ENCODE results near the gene LRIT2. TPM values are rescaled to one million over a fixed set of nuclear protein-coding genes. Genes with fewer than 3 reads are reported as not detected.
A peak's percentile ranks its signal among the peaks of the same experiment; 100 is the strongest.

The LRIT2 gene
- total RNA-seq, 1 donor from 2014 or later: not detected

DNA sequence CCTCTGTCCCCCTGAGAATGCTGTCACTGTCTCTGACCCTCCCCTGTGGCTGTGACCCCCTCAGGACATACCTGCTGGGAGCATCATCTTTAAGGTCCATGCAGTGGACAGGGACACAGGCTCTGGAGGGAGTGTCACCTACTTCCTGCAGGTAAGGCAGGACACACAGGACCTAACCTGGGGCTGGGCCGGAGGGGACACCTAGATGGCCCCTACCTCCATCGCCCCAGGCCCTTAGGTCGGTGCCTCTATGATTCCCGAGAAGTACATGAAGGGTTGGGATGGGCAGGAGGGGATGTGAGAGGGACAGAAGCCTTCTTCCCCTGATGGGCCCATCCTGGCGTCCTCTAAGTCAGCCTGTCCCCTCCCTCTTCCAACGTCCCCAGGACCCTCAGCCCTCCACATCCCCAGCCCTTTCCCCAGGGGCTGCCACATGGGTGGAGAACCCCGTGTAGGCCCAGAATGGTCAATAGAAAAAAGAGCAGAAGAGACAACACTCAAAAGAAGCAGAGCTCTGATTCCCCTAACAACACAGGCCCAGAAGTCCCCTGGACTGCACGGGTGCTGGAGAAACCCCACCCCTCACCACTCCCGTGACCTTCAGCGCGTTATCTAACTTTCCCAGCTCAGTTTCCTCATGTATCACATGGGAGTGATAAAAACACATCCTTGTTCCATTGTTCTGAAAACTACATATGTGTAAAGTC, 24.7 kb downstream of the LRIT2 start:
- no peak overlapping the region for H3K4me3 ChIP-seq (ENCODE audit: low read length in 3 of 3)
- H3K9me3 ChIP-seq (ENCODE audit: control insufficient read depth in 3 of 3, low read length in 3 of 3): no peaks in the 10 kb centered on the region
- no peak overlapping the region for H3K27ac ChIP-seq (ENCODE audit: low read depth, low read length)
- H3K27me3 ChIP-seq (ENCODE audit: control insufficient read depth in 3 of 3, insufficient read depth in 3 of 3, low read length in 3 of 3): peaks cover 18 to 31% (median 29%) of the 10 kb centered on the region in 3 donors
- no peak overlapping the region for H3K9ac ChIP-seq (ENCODE audit: low read depth in 1 of 3, low read length in 3 of 3)
- H3K4me1 ChIP-seq (ENCODE audit: control insufficient read depth in 3 of 3, insufficient read depth in 3 of 3, low read length in 3 of 3): no peaks in the 10 kb centered on the region
- no peaks in the 10 kb centered on the region for H3K36me3 ChIP-seq (ENCODE audit: control insufficient read depth in 3 of 3, insufficient read depth in 3 of 3, low read length in 3 of 3)

DNA sequence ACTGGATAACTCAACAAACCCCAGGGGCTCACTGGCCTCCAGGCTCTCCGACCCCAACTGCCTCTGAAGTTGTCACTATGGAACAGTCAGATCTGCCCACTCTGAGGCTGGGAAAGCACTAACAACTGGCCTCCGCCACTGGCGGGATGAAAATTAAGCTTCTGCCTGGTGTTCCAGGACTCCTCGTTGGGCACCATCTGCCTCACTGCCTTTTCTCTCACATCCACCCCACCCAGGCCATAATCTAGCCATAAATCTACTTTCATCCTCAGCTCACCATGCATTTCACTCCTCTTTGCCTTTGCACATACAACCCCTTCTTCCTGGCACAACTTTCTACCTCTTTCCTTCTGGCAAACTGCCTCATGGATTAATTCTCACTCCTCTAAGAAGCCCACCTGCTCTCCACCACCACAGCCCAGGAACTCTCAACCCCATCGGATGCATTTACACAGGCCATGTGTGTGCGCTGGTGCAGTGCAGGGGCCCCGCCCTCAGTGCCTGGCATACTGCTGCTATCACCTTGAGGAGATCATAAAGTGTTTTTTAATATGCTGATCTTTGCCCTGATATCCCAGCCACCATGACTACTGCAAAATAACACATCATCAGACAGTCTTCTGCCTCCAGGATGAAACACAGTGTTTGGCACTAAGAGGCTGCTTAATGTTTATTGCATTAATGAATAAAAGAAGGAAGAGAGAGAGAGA, 27.0 kb downstream of the LRIT2 start:
- H3K9me3 ChIP-seq (ENCODE audit: control insufficient read depth in 3 of 3, low read length in 3 of 3): no peaks in the 10 kb centered on the region
- H3K27ac ChIP-seq (ENCODE audit: low read depth, low read length): no peak overlapping the region
- no peak overlapping the region for H3K4me3 ChIP-seq (ENCODE audit: low read length in 3 of 3)
- H3K27me3 ChIP-seq (ENCODE audit: control insufficient read depth in 3 of 3, insufficient read depth in 3 of 3, low read length in 3 of 3): peaks cover 38 to 51% (median 44%) of the 10 kb centered on the region in 3 donors
- peaks cover 0 to 6% (median 4%) of the 10 kb centered on the region in 3 donors for H3K4me1 ChIP-seq (ENCODE audit: control insufficient read depth in 3 of 3, insufficient read depth in 3 of 3, low read length in 3 of 3)
- H3K9ac ChIP-seq (ENCODE audit: low read depth in 1 of 3, low read length in 3 of 3): no peak overlapping the region
- H3K36me3 ChIP-seq (ENCODE audit: control insufficient read depth in 3 of 3, insufficient read depth in 3 of 3, low read length in 3 of 3): no peaks in the 10 kb centered on the region

- peaks cover 42 to 54% (median 43%) of the 10 kb centered on the region in 3 donors for H3K27me3 ChIP-seq (ENCODE audit: control insufficient read depth in 3 of 3, insufficient read depth in 3 of 3, low read length in 3 of 3)
- H3K4me1 ChIP-seq (ENCODE audit: control insufficient read depth in 3 of 3, insufficient read depth in 3 of 3, low read length in 3 of 3): peaks cover 0 to 6% (median 4%) of the 10 kb centered on the region in 3 donors
- no peaks in the 10 kb centered on the region for H3K36me3 ChIP-seq (ENCODE audit: control insufficient read depth in 3 of 3, insufficient read depth in 3 of 3, low read length in 3 of 3)
Measured at GRCh38 chr10:84197643-84198042, 27.7 kb downstream of the LRIT2 start.

DNA sequence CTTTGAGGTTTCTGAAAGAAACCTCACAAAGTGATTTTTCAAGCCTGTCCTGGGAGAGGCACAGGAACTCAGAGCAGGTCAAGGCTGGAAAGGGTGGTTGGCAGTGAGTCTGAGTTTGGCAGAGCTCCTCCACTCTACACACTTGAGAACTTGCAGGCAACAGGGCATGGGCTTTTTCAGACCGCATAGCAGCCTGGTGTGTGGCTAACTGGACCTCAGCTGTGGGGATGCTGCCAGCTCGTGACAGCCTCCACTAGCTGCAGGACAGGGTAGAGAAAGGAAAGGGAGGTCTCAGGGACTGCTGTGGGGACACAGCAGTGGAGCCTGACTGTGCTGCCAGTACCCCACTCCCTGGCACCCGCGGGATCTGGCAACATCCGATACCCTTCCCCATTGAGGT, 28.4 kb downstream of the LRIT2 start:
- no peak overlapping the region for H3K27ac ChIP-seq (ENCODE audit: low read depth, low read length)
- no peaks in the 10 kb centered on the region for H3K9me3 ChIP-seq (ENCODE audit: control insufficient read depth in 3 of 3, low read length in 3 of 3)
- H3K4me1 ChIP-seq (ENCODE audit: control insufficient read depth in 3 of 3, insufficient read depth in 3 of 3, low read length in 3 of 3): peaks cover 0 to 6% (median 4%) of the 10 kb centered on the region in 3 donors
- H3K9ac ChIP-seq (ENCODE audit: low read depth in 1 of 3, low read length in 3 of 3): no peak overlapping the region
- H3K4me3 ChIP-seq (ENCODE audit: low read length in 3 of 3): no peak overlapping the region
- H3K36me3 ChIP-seq (ENCODE audit: control insufficient read depth in 3 of 3, insufficient read depth in 3 of 3, low read length in 3 of 3): no peaks in the 10 kb centered on the region
- peaks cover 42 to 54% (median 47%) of the 10 kb centered on the region in 3 donors for H3K27me3 ChIP-seq (ENCODE audit: control insufficient read depth in 3 of 3, insufficient read depth in 3 of 3, low read length in 3 of 3)

More at GRCh38 chr10:84197643-84198042, 27.7 kb downstream of the LRIT2 start:
- Histone ChIP-seq H3K27ac (ENCODE audit: low read depth, low read length) (no peak overlapping the region), H3K4me3 (ENCODE audit: low read length in 3 of 3) (no peak overlapping the region), H3K9ac (ENCODE audit: low read depth in 1 of 3, low read length in 3 of 3) (no peak overlapping the region), H3K9me3 (ENCODE audit: control insufficient read depth in 3 of 3, low read length in 3 of 3) (no peaks in the 10 kb centered on the region)

GRCh38 chr10:84196083-84196482, 29.3 kb downstream of the LRIT2 start:
- Histone ChIP-seq H3K36me3 (ENCODE audit: control insufficient read depth in 3 of 3, insufficient read depth in 3 of 3, low read length in 3 of 3) (no peaks in the 10 kb centered on the region), H3K27ac (ENCODE audit: low read depth, low read length) (no peak overlapping the region), H3K9ac (ENCODE audit: low read depth in 1 of 3, low read length in 3 of 3) (no peak overlapping the region), H3K4me3 (ENCODE audit: low read length in 3 of 3) (no peak overlapping the region), H3K9me3 (ENCODE audit: control insufficient read depth in 3 of 3, low read length in 3 of 3) (no peaks in the 10 kb centered on the region), H3K27me3 (ENCODE audit: control insufficient read depth in 3 of 3, insufficient read depth in 3 of 3, low read length in 3 of 3) (peaks cover 47 to 61% (median 55%) of the 10 kb centered on the region in 3 donors), H3K4me1 (ENCODE audit: control insufficient read depth in 3 of 3, insufficient read depth in 3 of 3, low read length in 3 of 3) (peaks cover 0 to 6% (median 4%) of the 10 kb centered on the region in 3 donors)

DNA sequence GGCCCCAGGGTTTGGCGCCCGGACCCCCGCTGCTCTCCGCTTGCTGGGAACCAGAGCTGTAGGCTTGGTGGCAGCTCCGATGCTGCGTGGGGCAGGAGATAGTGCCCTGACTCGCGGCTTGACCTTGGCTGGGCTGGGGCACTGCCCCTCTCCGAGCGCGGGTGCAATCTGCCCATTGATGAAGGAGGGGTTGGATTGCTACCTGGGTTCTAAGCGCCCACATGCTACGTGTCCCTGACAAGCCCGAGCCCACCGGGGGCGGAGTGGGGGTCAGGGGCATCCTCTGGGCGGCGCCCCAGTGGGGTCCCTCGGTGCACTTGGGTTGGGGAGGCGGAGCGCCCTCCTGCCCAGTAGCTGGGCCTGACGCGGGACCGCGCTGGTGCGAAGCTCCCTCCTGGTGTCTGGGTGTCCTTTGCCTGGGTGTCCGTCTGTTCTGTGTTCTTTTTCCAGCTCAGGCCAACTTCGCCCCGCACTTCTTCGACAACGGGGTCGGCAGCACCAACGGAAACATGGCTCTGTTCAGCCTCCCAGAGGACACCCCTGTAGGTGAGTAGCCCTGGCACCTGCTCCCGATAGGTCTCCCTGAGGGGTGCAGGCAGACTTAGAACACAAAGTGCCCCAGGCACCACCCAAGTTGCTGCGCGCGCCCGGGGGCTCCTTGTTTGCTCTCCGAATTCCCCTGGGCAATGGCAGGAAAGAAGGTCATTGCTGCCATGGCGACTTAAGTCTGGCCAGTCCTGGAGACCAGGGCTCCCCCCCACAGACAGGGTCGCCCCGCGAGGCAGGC, 30.1 kb downstream of the LRIT2 start:
- Histone ChIP-seq H3K4me3 (ENCODE audit: low read length in 3 of 3) (peak overlapping the region; percentile 6 to 43 (median 29)), H3K4me1 (ENCODE audit: control insufficient read depth in 3 of 3, insufficient read depth in 3 of 3, low read length in 3 of 3) (peaks cover 0 to 6% (median 4%) of the 10 kb centered on the region in 3 donors), H3K27ac (ENCODE audit: low read depth, low read length) (no peak overlapping the region), H3K36me3 (ENCODE audit: control insufficient read depth in 3 of 3, insufficient read depth in 3 of 3, low read length in 3 of 3) (no peaks in the 10 kb centered on the region), H3K27me3 (ENCODE audit: control insufficient read depth in 3 of 3, insufficient read depth in 3 of 3, low read length in 3 of 3) (peaks cover 51 to 61% (median 57%) of the 10 kb centered on the region in 3 donors), H3K9ac (ENCODE audit: low read depth in 1 of 3, low read length in 3 of 3) (no peak overlapping the region), H3K9me3 (ENCODE audit: control insufficient read depth in 3 of 3, low read length in 3 of 3) (no peaks in the 10 kb centered on the region)

DNA sequence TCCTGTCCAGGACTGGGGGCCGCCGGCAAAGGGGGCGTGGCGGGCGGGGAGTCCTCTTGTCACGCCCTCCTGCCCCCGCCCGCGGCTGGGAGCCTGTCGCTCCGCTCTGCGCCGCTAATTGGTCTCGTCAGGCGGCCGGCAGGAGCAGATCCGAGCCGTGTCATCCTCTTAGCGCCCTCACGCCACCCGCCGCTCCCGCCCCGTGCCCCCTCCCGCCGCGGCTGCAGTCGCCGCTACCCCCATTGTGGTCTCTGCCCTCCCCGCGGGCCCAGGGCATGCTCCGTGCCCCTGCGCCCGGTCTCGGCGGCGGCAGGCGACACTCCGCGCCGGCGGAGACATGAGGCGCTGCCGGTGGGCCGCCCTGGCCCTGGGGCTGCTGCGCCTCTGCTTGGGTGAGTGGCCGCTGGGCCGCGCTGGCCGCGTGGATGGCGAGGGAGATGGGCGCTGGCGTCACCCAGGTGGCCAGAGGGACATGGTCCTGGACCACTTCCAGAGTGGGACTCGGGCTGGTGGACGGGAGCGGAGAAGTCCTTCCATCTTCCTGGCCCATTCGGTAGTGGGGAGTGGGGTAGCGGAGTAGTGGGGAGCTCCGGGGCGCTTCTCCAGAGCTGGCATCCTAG, 30.8 kb downstream of the LRIT2 start, which contains the start of gene CDHR1:
Gene CDHR1, plus strand, starts transcription at position 114 of the 620 bp plus-strand sequence. Its CDS starts 224 bp downstream, at position 338.
- peak within 1 kb of the TSS; percentile 22 to 43 (median 29) for H3K4me3 ChIP-seq (ENCODE audit: low read length in 3 of 3)
- H3K9me3 ChIP-seq (ENCODE audit: control insufficient read depth in 3 of 3, low read length in 3 of 3): no peaks in the 10 kb centered on the region
- H3K36me3 ChIP-seq (ENCODE audit: control insufficient read depth in 3 of 3, insufficient read depth in 3 of 3, low read length in 3 of 3): no peaks in the 10 kb centered on the region
- peak within 1 kb of the TSS in 1 of 3 donors; percentile 25 for H3K9ac ChIP-seq (ENCODE audit: low read depth in 1 of 3, low read length in 3 of 3)
- H3K27me3 ChIP-seq (ENCODE audit: control insufficient read depth in 3 of 3, insufficient read depth in 3 of 3, low read length in 3 of 3): peaks cover 51 to 61% (median 57%) of the 10 kb centered on the region in 3 donors
- H3K4me1 ChIP-seq (ENCODE audit: control insufficient read depth in 3 of 3, insufficient read depth in 3 of 3, low read length in 3 of 3): peaks cover 0 to 6% (median 4%) of the 10 kb centered on the region in 3 donors
- H3K27ac ChIP-seq (ENCODE audit: low read depth, low read length): no peak within 1 kb of the TSS

DNA sequence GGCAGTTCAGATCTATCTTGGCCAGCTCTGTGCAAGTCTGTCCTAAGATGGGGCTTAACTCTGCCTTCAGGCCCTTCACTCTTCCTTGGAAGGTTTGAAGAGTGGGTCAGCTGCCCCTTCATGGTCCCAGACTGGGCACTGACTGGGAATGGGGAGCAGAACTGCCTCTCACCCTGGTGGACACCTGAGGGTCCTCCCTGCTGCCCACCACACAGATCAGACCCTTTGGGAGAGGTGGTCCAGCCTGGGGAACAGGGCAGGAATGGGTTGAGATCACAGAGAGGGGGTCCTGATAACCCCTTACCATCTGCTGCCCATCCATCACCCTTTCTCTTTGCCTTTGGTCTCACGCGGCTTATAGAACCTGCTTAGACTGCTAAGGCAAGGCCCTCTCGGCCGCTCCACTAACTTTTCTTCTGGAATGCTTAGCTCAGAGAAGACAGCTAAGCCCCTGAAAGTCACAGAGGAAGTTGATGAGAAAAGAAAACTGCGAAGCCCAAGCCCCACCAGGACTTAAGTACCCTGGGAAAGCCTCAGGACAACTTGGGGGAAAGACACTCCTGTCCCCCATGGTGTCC, 31.4 kb downstream of the LRIT2 start:
- H3K27me3 ChIP-seq (ENCODE audit: control insufficient read depth in 3 of 3, insufficient read depth in 3 of 3, low read length in 3 of 3): peaks cover 51 to 60% (median 57%) of the 10 kb centered on the region in 3 donors
- peaks cover 0 to 6% (median 4%) of the 10 kb centered on the region in 3 donors for H3K4me1 ChIP-seq (ENCODE audit: control insufficient read depth in 3 of 3, insufficient read depth in 3 of 3, low read length in 3 of 3)

GRCh38 chr10:84193327-84193726, 32.0 kb downstream of the LRIT2 start:
- Histone ChIP-seq H3K9ac (ENCODE audit: low read depth in 1 of 3, low read length in 3 of 3) (no peak overlapping the region), H3K27ac (ENCODE audit: low read depth, low read length) (no peak overlapping the region), H3K36me3 (ENCODE audit: control insufficient read depth in 3 of 3, insufficient read depth in 3 of 3, low read length in 3 of 3) (no peaks in the 10 kb centered on the region), H3K27me3 (ENCODE audit: control insufficient read depth in 3 of 3, insufficient read depth in 3 of 3, low read length in 3 of 3) (peaks cover 51 to 60% (median 58%) of the 10 kb centered on the region in 3 donors), H3K4me1 (ENCODE audit: control insufficient read depth in 3 of 3, insufficient read depth in 3 of 3, low read length in 3 of 3) (peaks cover 0 to 6% (median 4%) of the 10 kb centered on the region in 3 donors), H3K9me3 (ENCODE audit: control insufficient read depth in 3 of 3, low read length in 3 of 3) (no peaks in the 10 kb centered on the region), H3K4me3 (ENCODE audit: low read length in 3 of 3) (no peak overlapping the region)

More for the DNA sequence above, 31.4 kb downstream of the LRIT2 start:
- no peaks in the 10 kb centered on the region for H3K36me3 ChIP-seq (ENCODE audit: control insufficient read depth in 3 of 3, insufficient read depth in 3 of 3, low read length in 3 of 3)
- no peak overlapping the region for H3K27ac ChIP-seq (ENCODE audit: low read depth, low read length)
- H3K9ac ChIP-seq (ENCODE audit: low read depth in 1 of 3, low read length in 3 of 3): no peak overlapping the region
- H3K9me3 ChIP-seq (ENCODE audit: control insufficient read depth in 3 of 3, low read length in 3 of 3): no peaks in the 10 kb centered on the region
- peak overlapping the region in 1 of 3 donors; percentile 22 for H3K4me3 ChIP-seq (ENCODE audit: low read length in 3 of 3)
